NCI-H146 treated with DMSO at 0.1 percent for 48 hours (cell line): ENCODE measurements around the gene ACR.

Source experiments
- DNase-seq: peaks from one replicate; lab custom pipeline; 2025; ENCODE audit not compliant: unreplicated experiment; lab: John Stamatoyannopoulos, UW

ACR gene

DNA sequence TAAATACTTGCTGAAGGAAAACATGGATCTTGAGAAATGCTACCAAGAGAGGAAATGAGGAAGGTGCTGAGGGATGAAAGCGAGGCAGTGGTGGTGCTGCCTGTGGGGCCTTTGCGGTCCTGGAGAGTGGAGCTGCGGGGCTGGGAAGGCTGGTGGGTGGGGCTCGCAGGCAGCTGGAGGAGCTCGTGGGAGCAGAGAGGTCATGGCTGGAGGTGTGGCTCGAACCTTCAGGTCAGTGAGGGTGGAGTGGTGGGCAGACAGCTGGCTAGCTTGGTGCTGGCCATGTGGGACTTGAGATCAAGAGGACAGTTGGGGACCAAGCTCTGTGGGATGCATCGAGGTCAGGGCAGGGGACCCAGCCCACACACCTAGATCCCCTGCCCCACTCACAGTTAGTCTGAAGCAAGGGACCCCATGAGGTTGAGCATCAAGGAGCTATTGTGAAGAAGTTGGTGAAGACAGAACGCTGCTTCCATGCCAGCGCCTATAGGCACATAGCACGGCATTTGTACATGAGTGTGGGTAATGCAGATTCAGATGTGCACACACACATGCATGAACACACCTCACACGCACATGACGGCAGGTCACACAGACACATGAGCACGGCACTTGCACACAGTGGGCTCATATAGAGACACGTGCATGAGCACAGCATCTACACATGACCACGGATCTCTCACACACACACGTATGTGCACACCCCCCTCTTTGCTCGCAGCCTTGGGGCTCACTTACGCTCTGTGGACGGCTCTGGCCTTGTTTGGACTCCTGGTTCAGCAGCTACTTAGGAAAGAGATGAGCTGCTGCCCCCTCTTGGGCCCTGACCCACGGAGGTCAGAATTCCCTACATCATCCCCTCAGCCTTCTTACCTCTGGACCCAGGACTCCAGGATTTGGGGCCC is 34.9 kb upstream of the ACR start:
- DNase-seq: no peak

DNA sequence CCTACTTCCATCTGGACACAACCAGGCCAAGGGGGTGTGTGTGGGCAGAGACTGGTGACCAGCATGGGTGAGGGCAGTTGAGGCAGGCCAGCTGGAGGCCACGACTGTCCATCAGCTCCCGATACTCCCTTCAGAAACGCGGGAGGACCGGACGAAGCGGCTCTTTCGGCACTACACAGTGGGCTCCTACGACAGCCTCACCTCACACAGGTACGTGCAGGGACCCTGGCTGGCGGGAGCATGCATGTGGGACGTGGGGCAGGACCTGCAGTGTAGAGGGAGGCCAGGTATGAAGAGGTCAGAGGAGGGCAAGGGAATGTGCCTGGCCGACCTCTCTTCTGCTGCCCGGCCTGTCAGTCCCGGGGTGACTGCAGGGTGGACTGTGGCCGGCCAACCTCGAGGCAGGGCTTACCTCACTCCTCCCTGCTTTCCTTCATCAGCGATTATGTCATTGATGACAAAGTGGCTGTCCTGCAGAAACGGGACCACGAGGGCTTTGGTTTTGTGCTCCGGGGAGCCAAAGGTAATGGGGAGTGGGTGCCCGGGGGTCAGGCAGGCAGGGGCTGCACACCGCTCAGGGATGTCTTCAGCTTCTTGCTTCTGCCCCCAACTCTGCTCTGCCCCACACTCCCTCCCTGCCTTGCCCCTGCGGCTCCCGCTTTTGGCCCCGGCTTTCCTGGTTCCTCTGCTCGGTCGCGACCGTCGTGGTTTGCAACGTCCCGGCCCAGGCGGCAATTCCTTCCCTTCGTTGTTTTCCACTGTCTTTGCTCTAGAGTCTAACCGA is 34.1 kb upstream of the ACR start:
- no peak for DNase-seq

DNA sequence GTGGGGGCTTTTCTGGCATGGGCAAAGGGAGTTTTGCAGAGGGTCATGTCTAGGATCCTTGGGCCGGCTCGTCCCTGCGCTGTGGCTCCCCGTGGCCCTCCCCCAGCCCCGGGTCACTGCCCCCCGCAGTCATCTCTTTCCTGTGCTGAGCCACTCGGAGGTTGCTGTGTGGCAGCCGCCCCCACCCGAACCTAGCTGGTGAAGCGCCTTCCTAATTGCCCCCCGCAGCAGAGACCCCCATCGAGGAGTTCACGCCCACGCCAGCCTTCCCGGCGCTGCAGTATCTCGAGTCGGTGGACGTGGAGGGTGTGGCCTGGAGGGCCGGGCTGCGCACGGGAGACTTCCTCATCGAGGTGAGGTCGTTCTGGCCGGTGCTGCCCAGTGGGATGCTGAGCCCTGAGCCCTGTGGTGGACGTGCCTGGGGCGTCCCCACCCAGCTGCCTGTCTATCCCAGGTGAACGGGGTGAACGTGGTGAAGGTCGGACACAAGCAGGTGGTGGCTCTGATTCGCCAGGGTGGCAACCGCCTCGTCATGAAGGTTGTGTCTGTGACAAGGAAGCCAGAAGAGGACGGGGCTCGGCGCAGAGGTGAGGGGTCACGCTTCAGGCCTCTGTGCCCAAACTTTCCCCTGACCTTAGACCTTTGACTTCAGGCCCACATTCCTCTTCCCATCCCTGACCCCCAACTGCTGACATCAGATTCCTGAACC is 33.3 kb upstream of the ACR start:
- DNase-seq: no peak

DNA sequence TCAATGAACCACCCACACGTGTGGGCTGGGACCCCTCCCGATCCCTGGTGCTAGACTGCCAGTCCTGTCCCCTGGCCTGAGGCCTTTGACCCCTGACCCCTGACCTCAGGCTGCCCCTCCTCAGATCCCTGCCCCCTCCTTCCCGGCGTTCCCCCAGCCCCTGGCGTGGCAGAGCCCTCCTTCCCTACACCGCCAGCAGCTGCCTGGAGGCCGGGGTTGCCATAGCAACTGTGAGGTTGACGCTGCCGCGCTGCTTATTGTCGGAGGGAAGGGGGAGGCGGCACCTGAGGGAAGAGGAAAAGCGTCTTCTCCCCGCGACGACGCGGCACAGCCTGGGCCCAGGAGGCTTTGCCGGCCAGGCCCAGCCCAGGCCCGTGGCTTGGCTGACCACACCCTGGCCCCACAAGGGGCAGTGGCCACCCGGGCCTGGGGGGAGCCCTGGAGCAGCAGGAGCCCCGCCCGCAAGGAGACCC is 32.7 kb upstream of the ACR start:
- DNase-seq: peak; percentile 63

DNA sequence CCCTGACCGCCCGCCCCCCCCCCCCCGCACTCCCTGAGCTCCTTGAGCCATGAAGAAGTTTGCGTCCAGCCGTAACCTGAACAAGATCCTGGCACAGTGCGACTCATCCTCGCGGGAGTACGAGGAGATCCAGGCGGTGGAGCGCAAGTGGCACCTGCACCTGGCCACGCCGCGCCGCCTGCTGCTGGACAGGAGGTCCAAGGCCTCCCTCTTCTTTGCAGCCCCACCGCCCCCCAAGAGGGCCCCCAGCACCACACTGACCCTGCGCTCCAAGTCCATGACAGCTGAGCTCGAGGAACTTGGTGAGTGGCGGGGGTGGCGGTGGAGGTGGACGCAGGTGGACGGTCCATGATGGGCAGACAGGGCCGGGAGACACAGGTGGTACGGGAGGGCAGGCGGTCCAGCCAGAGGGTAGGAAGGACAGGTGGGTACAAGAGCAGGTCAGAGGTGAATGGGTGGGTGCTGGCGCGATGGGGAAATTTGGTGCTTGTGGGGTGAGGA is 32.1 kb upstream of the ACR start:
- DNase-seq: no peak

DNA sequence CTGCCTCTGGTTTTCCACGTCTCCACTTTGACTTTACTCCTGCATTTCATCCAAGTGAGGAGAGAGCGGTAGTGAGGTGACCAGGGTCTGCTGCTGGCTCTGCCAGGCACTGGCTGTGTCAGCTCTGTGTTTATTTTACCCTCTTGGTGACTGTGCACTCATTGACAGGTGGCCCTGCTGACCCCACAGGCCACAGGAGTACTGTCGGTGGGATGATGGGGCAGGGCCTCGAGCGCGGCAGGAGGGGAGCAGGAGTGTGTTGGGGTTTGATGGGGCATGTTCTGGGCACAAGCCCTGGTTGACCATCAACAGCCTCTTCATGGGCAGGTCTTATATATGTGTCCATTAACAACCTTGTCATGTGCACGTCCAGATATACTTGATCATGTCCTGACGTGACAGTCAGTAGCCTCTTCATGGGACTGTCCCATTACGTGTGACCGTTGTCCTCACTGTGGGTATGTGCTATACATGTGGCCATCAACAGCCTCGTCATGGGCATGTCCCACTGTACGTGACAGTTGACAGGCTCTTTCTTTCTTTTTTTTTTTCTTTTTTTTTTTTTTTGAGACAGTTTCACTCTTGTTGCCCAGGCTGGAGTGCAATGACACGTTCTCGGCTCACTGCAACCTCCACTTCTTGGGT is 31.4 kb upstream of the ACR start:
- no peak for DNase-seq

DNA sequence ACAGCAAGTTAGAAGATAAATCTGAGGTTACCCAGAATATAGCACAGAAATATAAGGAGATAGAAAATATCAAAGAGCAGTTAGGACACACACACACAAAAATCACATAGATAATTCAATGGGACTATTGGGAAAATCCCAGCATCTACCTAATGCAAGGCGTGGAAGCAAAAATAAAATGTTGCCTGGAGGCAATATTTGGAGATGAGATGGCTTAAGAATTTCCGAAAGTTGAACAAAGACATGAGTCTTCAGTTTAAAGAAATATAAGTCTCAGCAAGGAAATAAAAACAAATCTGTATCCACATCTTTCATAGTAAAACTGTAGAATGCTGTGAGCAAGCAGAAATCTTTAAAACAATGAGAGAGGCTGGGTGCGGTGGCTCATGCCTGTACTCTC is 29.5 kb upstream of the ACR start:
- no peak for DNase-seq

DNA sequence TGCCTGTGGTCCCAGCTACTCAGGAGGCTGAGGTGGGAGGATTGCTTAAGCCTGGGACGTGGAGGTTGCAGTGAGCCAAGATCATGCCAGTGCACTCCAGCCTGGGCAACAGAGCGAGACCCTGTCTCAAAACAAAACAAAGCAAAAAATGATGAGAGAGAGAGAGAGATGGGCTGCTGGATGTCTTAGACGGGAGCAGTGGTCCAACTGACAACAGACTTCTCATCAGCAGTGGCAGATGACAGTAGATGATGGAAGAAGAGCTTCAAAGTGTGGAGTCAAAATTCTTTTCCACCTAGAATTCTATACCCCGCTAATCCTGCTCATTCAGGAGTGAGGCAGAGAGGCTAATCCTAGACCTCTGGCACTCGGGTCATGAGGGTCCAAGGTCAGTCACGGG is 29.0 kb upstream of the ACR start:
- no peak for DNase-seq

DNA sequence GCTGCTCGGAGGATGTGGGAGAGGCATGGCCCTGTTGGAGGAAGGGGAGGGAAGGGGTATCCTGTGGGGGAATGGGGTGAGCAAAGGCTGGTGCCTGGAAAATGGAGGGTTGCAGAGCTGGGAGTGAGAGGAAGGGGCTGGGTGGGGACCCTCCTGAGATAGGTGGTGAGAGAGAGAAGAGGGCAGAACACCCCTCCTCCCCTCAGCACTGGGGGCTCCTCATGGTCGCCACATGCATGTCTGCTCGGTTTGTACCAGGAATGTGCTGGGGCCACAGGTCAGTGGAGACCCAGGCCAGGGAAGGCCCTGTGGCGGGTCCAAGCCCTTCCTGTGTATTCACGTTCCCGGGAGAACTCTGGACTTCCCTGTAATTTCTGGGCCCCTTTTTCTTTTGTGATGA is 27.8 kb upstream of the ACR start:
- DNase-seq: no peak

DNA sequence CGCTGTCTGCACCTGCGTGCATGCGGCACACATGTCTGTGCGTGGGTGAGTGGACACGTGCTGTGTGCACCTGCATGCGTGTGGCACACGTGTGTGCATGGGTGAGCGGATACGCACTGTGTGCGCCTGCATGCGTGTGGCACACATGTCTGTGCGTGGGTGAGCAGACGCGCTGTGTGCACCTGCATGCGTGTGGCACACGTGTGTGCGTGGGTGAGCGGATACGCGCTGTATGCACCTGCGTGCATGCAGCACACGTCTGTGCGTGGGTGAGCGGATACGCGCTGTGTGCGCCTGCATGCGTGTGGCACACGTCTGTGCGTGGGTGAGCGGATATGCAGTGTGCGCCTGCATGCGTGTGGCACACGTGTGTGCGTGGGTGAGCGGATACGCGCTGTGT is 27.1 kb upstream of the ACR start:
- DNase-seq: no peak

DNA sequence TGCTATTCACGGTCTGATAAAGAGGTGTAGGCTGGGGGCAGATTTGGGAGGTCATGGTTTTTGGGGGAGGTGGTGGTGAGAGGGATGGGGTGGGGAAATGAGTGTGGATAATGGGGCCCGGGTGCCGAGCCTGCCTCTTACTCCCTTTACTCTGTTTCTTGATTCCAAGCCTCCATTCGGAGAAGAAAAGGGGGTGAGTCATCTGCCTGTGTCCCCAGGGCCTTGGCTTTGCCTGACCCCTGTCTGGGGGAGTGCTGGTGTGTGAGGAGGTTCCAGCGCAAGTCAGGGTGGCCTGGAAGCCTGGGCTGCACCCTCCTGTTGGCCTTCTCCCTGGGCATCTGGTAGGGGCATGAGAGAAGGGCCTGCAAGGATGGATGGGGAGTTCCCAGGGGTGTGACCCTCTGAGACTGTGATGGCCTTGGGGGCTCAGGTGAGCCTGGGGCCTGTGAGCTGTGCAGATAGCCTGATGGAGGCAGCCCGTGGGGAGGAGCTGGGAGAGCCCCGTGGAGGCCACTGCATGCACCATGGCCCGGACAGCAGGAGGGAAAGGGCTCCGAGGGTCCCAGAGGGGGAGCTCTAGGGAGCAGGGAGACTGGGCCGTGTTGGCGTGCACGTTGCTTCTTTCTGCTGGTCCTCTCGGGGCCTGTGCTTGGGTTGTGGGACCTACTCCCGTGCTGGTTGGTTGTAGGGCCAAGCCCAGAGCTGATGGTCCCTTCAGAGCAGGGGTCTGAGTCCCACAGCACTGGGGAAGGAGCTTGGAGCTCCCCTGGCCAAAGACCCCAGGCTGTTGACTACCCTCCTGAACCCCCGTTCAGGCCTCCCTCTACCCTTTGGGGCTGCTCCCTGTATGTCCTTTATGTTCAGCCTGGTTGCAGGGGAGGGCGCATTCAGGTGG is 26.3 kb upstream of the ACR start:
- DNase-seq: no peak

DNA sequence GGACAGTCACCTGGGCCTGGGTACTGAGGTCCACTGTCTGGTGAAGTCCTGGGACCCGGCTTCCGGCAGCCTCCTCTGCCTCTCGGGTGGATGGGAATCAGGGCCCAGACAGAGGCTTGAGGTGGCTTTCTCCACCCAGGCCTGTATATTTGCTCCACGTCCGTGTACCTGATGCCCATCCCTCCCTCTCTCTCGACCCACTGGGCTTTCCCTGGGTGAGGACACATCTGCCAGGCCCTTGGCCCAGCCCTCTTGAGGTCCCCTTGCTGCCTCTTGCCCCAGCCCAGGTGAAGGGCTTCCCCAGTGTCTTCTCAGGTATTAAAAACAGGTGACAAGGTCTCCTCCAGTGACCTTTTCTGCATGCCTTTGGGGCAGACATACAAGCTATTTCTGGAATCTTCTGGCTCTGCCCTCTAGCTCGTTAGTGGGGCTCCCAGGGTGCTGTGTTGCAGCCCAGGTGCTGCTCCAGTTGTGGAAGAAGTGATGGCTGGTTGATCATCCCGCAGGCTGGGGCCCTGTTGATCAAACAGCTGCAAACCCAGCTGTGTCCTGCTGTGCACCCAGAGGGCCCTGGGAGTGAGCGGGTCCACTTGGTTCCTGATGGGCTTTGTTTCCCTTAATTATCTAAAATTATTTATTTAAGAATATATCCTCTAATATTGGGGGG is 25.5 kb upstream of the ACR start:
- no peak for DNase-seq

DNA sequence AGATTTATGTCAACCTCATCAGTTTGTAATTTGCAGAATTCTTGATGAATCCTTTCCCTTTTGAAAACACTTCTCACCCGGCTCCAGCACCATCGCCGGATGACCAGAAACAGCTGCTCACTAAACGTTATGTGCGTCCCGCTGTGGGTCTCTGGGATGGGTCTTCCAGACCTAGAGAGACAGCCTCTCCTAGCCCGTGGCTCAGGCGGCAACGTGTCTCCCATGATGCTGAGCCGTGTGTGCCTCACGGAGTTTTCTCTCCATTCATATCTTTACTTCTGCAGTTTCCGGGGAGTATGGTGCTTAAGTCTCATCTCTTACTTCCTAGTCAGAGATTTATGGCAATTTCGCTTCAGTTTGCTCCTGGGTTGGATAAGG is 25.0 kb upstream of the ACR start:
- DNase-seq: no peak

DNA sequence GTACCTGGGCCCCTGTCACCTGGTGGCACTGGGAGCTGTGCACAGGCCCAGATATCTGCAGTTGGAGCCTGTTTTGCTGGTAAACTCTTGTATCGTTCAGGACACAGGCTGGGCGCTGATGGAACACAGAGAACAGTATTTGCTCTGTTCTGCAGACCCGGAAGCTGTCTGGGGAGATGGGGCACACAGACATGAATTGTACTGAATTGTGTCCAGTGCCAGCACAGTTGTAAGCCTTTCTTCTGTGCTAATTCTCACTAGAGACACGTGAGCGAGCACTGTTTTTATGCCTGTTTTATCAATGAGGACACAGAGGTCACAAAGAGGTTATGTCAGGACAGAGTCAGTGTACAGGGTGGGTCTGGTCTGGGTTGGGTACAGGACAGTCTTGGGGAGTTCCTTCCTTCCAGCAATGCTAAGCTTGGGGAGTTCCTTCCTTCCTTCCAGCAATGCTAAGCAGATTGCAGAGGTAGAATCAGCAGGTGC is 24.4 kb upstream of the ACR start:
- DNase-seq: no peak

DNA sequence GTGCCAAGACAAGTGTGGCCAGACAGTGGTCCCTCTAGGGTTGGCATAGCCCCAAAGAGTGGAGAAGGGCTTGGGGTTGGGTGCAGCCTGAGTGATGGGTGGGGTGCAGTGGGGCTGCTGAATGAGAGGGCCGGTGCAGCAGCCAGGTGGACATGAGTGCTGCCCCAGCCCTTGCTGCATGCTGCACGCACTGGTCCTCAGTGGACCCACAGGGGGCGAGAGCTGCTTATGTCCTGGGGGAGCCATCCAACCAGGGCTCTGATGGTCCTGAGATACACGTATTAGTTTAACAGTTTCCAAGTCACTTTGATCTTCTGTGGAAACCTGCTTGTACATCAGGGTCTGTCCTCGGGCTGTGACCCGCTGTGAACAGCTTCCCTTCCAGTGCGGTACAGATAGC is 23.9 kb upstream of the ACR start:
- no peak for DNase-seq

DNA sequence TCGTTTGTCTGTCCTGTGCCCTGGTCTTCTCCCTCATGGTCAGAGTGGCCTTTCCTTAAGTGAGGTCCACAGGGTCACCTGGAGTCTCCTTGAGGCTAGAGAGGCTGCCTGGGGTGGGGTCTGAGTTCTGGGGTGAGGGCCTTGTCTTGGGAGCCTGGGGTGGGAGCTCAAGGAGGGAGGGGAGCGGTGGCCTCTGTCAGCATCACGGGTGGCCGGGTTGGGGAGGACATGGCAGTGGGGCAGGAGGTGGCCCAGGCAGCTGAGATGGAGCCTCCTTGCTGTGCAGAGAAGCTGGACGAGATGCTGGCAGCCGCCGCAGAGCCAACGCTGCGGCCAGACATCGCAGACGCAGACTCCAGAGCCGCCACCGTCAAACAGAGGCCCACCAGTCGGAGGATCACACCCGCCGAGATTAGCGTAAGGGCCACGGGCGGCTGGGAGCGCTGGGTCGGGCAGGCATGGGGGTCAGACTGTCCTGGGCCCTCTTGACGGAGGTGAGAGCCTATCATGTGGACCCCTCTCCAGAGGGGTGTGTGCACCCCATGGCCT is 23.3 kb upstream of the ACR start:
- DNase-seq: no peak

DNA sequence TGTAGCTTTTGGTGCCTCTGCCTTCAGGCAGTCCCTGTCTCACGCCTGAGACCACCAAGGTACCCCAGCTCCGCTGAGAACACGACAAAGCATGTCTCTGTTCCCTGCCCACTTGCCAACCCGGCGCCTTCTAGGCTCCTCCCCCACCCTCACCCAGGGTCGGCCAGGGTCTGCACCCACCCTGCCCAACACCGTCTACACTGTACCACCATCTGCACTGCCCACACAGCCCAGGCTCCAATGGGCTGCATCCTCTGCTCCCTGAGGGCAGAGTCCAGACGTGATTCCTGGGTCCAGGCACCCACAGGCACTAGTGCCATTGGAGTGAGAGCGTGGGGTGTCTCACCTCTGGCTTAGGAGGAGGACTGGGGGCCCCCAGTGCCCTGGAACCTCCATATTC is 22.8 kb upstream of the ACR start:
- DNase-seq: no peak

DNA sequence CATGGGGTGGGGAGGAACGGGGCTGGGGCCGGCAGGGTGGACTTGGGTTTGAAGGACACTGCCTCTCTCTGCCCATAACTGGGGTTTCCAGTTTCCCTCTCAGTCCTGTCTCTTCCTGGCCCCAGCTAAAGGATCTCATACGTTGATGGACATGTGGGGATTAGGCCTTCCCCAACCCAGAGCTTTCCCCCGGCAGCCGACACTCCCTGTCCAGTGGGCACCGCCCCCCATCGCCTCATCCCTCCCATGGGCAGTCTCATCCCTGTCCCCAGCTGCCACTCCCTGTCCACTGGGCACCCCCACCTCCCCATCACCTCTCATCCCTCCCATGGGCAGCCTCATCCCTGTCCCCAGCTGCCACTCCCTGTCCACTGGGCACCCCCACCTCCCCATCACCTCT is 22.2 kb upstream of the ACR start:
- DNase-seq: no peak
